ENCODE data around the gene PSMD12.
"Not testable (repeated sequence)": the region's sequence is repeated elsewhere in the genome, so short reads cannot be mapped to it uniquely, and the experiment has no call there.

Gene PSMD12

GRCh38 chr17:67312265-67312664, 54.1 kb downstream of the PSMD12 start:
- no peak for DNase-seq
- H2BK5ac ChIP-seq (ENCODE audit: low read depth, low read length, poor library complexity, severe bottlenecking), result no peak overlapping the region
- H3K4me1 ChIP-seq (ENCODE audit: control insufficient read depth, insufficient read depth, low read depth, low read length), result no peaks in the 10 kb centered on the region
- no peak overlapping the region for H2BK120ac ChIP-seq (ENCODE audit: low read depth, low read length)
- no peak overlapping the region for H4K91ac ChIP-seq (ENCODE audit: low read length)
- H2BK15ac ChIP-seq (ENCODE audit: low read depth, poor library complexity, severe bottlenecking), result no peak overlapping the region
- no peak overlapping the region for H3K4me2 ChIP-seq (ENCODE audit: low read length, poor library complexity, severe bottlenecking)
- H3K79me1 ChIP-seq (replicated peaks; ENCODE audit: low read length, poor library complexity, severe bottlenecking), result no peaks in the 10 kb centered on the region
- H2AK5ac ChIP-seq (ENCODE audit: low read length, severe bottlenecking), result no peak overlapping the region
- no peak overlapping the region for H2BK12ac ChIP-seq (ENCODE audit: low read length in 2 of 2)
- H3K23ac ChIP-seq (ENCODE audit: low read length in 2 of 2), result no peak overlapping the region
- H2AFZ ChIP-seq (ENCODE audit: low read depth, low read length), result no peak overlapping the region
- H3K36me3 ChIP-seq (ENCODE audit: control insufficient read depth in 1 of 2, insufficient read depth in 2 of 2, low read depth in 1 of 2, low read length in 2 of 2), result no peaks in the 10 kb centered on the region
- WGBS, result 81% methylated on average over 3 of the region's 6 CpGs
- H3K4ac ChIP-seq (ENCODE audit: low read depth in 1 of 2, low read length in 2 of 2), result no peak overlapping the region
- H3K4me3 ChIP-seq (ENCODE audit: insufficient read depth in 1 of 2, low read depth in 1 of 2, low read length in 2 of 2), result no peak overlapping the region
- H3K9ac ChIP-seq (ENCODE audit: low read length), result no peak overlapping the region
- H3K27ac ChIP-seq (ENCODE audit: low read length, poor library complexity, severe bottlenecking), result no peak overlapping the region
- H3K18ac ChIP-seq (ENCODE audit: low read depth in 1 of 2, low read length in 2 of 2), result no peak overlapping the region
- no peaks in the 10 kb centered on the region for H3K9me3 ChIP-seq (ENCODE audit: control insufficient read depth, low read length)
- no peak overlapping the region for H4K8ac ChIP-seq (ENCODE audit: low read length)
- H3K14ac ChIP-seq (ENCODE audit: low read length in 2 of 2), result no peak overlapping the region
- no peaks in the 10 kb centered on the region for H3K27me3 ChIP-seq (ENCODE audit: control insufficient read depth in 1 of 2, insufficient read depth in 1 of 2, low read length in 2 of 2)

- WGBS, result 74% methylated on average over 4 of the region's 4 CpGs
- Histone ChIP-seq H3K4ac (ENCODE audit: low read depth in 1 of 2, low read length in 2 of 2) (no peak overlapping the region), H2AFZ (ENCODE audit: low read depth, low read length) (no peak overlapping the region), H3K4me2 (ENCODE audit: low read length, poor library complexity, severe bottlenecking) (no peak overlapping the region), H3K79me1 (replicated peaks; ENCODE audit: low read length, poor library complexity, severe bottlenecking) (no peaks in the 10 kb centered on the region), H2BK15ac (ENCODE audit: low read depth, poor library complexity, severe bottlenecking) (no peak overlapping the region), H3K9me3 (ENCODE audit: control insufficient read depth, low read length) (no peaks in the 10 kb centered on the region), H2BK12ac (ENCODE audit: low read length in 2 of 2) (no peak overlapping the region), H2BK120ac (ENCODE audit: low read depth, low read length) (no peak overlapping the region), H3K4me1 (ENCODE audit: control insufficient read depth, insufficient read depth, low read depth, low read length) (no peaks in the 10 kb centered on the region), H3K4me3 (ENCODE audit: insufficient read depth in 1 of 2, low read depth in 1 of 2, low read length in 2 of 2) (no peak overlapping the region), H3K36me3 (ENCODE audit: control insufficient read depth in 1 of 2, insufficient read depth in 2 of 2, low read depth in 1 of 2, low read length in 2 of 2) (no peaks in the 10 kb centered on the region), H4K91ac (ENCODE audit: low read length) (no peak overlapping the region), H3K9ac (ENCODE audit: low read length) (no peak overlapping the region), H2BK5ac (ENCODE audit: low read depth, low read length, poor library complexity, severe bottlenecking) (no peak overlapping the region), H4K8ac (ENCODE audit: low read length) (no peak overlapping the region), H3K14ac (ENCODE audit: low read length in 2 of 2) (no peak overlapping the region), H3K23ac (ENCODE audit: low read length in 2 of 2) (no peak overlapping the region), H3K27ac (ENCODE audit: low read length, poor library complexity, severe bottlenecking) (no peak overlapping the region), H2AK5ac (ENCODE audit: low read length, severe bottlenecking) (no peak overlapping the region), H3K27me3 (ENCODE audit: control insufficient read depth in 1 of 2, insufficient read depth in 1 of 2, low read length in 2 of 2) (no peaks in the 10 kb centered on the region), H3K18ac (ENCODE audit: low read depth in 1 of 2, low read length in 2 of 2) (no peak overlapping the region)
- no peak for DNase-seq
These were observed 54.8 kb downstream of the PSMD12 start for GRCh38 chr17:67311575-67311974.

GRCh38 chr17:67310406-67310805, 56.0 kb downstream of the PSMD12 start:
- no peak overlapping the region for H3K4me3 ChIP-seq (ENCODE audit: insufficient read depth in 1 of 2, low read depth in 1 of 2, low read length in 2 of 2)
- H3K79me1 ChIP-seq (replicated peaks; ENCODE audit: low read length, poor library complexity, severe bottlenecking), result no peaks in the 10 kb centered on the region
- H2BK12ac ChIP-seq (ENCODE audit: low read length in 2 of 2), result no peak overlapping the region

GRCh38 chr17:67305446-67306235, 60.7 kb downstream of the PSMD12 start:
- not testable (repeated sequence) for H3K27ac ChIP-seq (ENCODE audit: low read length, poor library complexity, severe bottlenecking); H2AFZ ChIP-seq (ENCODE audit: low read depth, low read length); H3K4me3 ChIP-seq (ENCODE audit: insufficient read depth in 1 of 2, low read depth in 1 of 2, low read length in 2 of 2); H2BK12ac ChIP-seq (ENCODE audit: low read length in 2 of 2); H3K4me2 ChIP-seq (ENCODE audit: low read length, poor library complexity, severe bottlenecking); H3K4ac ChIP-seq (ENCODE audit: low read depth in 1 of 2, low read length in 2 of 2); H3K4me1 ChIP-seq (ENCODE audit: control insufficient read depth, insufficient read depth, low read depth, low read length); H3K23ac ChIP-seq (ENCODE audit: low read length in 2 of 2); H3K79me1 ChIP-seq (replicated peaks; ENCODE audit: low read length, poor library complexity, severe bottlenecking); H2BK15ac ChIP-seq (ENCODE audit: low read depth, poor library complexity, severe bottlenecking); DNase-seq; H2BK120ac ChIP-seq (ENCODE audit: low read depth, low read length); H3K27me3 ChIP-seq (ENCODE audit: control insufficient read depth in 1 of 2, insufficient read depth in 1 of 2, low read length in 2 of 2); H3K36me3 ChIP-seq (ENCODE audit: control insufficient read depth in 1 of 2, insufficient read depth in 2 of 2, low read depth in 1 of 2, low read length in 2 of 2); H4K91ac ChIP-seq (ENCODE audit: low read length); H3K18ac ChIP-seq (ENCODE audit: low read depth in 1 of 2, low read length in 2 of 2); H3K9ac ChIP-seq (ENCODE audit: low read length); H3K9me3 ChIP-seq (ENCODE audit: control insufficient read depth, low read length); H3K14ac ChIP-seq (ENCODE audit: low read length in 2 of 2); H2AK5ac ChIP-seq (ENCODE audit: low read length, severe bottlenecking); H4K8ac ChIP-seq (ENCODE audit: low read length); H2BK5ac ChIP-seq (ENCODE audit: low read depth, low read length, poor library complexity, severe bottlenecking)
- 64% methylated on average over 6 of the region's 10 CpGs for WGBS

More at GRCh38 chr17:67310406-67310805, 56.0 kb downstream of the PSMD12 start:
- Histone ChIP-seq H3K4me1 (ENCODE audit: control insufficient read depth, insufficient read depth, low read depth, low read length) (no peaks in the 10 kb centered on the region), H2AK5ac (ENCODE audit: low read length, severe bottlenecking) (no peak overlapping the region), H4K8ac (ENCODE audit: low read length) (no peak overlapping the region), H3K4me2 (ENCODE audit: low read length, poor library complexity, severe bottlenecking) (no peak overlapping the region), H3K9ac (ENCODE audit: low read length) (no peak overlapping the region), H4K91ac (ENCODE audit: low read length) (no peak overlapping the region), H3K27ac (ENCODE audit: low read length, poor library complexity, severe bottlenecking) (no peak overlapping the region), H3K18ac (ENCODE audit: low read depth in 1 of 2, low read length in 2 of 2) (no peak overlapping the region), H3K27me3 (ENCODE audit: control insufficient read depth in 1 of 2, insufficient read depth in 1 of 2, low read length in 2 of 2) (no peaks in the 10 kb centered on the region), H2BK5ac (ENCODE audit: low read depth, low read length, poor library complexity, severe bottlenecking) (no peak overlapping the region), H2AFZ (ENCODE audit: low read depth, low read length) (no peak overlapping the region), H2BK120ac (ENCODE audit: low read depth, low read length) (no peak overlapping the region), H3K4ac (ENCODE audit: low read depth in 1 of 2, low read length in 2 of 2) (no peak overlapping the region), H2BK15ac (ENCODE audit: low read depth, poor library complexity, severe bottlenecking) (no peak overlapping the region), H3K23ac (ENCODE audit: low read length in 2 of 2) (no peak overlapping the region), H3K14ac (ENCODE audit: low read length in 2 of 2) (no peak overlapping the region), H3K36me3 (ENCODE audit: control insufficient read depth in 1 of 2, insufficient read depth in 2 of 2, low read depth in 1 of 2, low read length in 2 of 2) (no peaks in the 10 kb centered on the region), H3K9me3 (ENCODE audit: control insufficient read depth, low read length) (no peaks in the 10 kb centered on the region)
- DNase-seq, result no peak
- 93% methylated on average over 10 of the region's 10 CpGs for WGBS

All from mesenchymal stem cell (in vitro differentiated cells and primary cell).